ENCODE measurements around the gene SPG11.
"Not testable (repeated sequence)": the region's sequence is repeated elsewhere in the genome, so short reads cannot be mapped to it uniquely, and the experiment has no call there.

SPG11 gene

DNA sequence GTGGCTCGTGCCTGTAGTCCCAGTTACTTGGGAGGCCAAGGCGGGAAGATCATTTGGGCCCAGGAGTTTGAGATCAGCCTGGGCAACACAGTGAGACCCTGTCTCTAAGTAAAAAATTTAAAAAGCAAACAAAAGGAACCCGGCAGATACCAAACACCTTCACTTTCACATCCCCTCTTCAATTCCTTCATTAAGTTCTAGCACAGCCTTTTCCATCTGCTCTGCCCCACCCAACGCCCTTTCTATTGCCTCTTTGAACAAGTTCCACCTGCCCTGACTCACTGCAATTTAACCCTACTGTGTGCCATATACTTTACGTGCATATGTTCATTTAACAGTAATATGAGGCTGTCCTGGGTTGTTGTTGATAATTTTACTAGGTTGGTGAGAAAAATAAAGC, 12.4 kb upstream of the SPG11 start:
- no peak for DNase-seq (ENCODE audit: low spot score)

DNA sequence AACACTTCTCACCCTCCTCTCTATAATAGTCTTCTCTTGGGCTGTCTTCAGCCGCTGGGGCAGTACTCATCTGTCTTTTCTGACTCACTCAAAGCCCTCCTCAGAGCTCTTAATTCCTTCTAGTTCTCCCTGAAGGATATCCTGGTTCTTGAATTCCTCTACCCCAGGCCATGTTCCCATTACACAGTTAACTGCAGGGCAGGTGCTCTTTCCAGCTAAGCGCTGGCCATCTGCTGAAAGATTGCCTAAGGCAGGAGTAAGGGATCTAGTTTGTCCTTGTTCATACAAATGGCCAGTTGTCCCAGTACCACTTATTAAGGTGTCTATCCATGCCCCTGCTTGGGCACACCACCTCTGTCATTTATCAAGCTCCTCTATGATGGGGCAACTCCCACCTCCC, 10.2 kb upstream of the SPG11 start:
- DNase-seq (ENCODE audit: low spot score) = no peak

GRCh38 chr15:44670087-44670950, 6.9 kb upstream of the SPG11 start:
- no peak for DNase-seq (ENCODE audit: low spot score)

- DNase-seq (ENCODE audit: low spot score) = no peak
Measured at GRCh38 chr15:44668921-44669320, 5.5 kb upstream of the SPG11 start.

DNA sequence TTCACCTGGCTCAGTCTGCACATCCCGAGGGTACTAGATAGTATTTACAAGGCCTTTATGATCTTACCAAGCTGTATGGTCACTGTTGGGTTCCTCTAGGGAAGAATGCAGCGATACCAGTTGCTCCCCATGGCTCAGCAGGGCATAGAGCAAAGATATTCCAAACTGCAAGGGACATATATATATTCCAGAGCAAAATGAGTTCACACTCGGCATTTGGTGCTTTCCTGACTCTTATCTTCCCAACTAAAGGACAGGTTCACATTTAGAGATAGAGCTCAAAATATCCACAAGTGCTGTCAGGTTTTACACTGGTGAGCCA, 3.5 kb upstream of the SPG11 start:
- no peak for DNase-seq (ENCODE audit: low spot score)

DNA sequence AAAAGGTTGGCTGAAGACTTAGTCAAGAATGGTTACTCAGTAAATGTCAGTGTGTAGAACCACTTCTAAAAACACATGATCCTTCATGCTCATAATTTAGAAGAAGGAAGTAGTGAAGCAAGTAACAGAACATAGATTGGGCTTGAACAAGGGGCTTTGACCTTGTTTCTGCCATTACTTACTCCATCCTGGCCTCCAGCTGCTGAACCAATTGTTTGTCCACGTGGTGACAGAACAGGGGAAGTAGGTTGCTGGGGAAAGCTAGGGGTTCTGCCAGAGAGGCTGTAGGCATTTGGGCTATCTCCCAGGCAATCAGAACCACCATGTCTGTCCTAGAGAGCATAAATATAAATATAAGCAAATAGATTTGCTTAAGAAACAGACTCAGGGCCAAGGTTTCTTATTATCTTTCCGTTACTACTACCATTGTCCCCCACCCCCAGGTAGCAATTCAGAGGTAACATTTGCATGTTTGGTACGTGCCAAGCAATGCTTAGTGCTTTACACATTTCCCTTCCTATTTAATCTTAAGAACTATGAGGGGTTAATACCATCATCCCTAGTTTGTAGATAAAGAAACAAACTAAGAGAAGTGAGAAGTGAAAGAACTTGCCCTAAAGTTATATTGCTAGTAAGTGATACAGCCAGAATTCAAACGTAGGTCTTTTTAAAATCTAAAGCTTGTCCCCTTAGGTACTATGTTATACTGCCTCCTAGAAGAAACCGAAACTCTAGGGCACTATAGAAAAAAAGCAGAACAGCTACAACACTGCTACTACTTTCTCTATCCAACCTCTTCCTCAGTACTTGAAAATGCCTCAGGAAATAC, 3.0 kb upstream of the SPG11 start:
- DNase-seq (ENCODE audit: low spot score) = no peak

DNA sequence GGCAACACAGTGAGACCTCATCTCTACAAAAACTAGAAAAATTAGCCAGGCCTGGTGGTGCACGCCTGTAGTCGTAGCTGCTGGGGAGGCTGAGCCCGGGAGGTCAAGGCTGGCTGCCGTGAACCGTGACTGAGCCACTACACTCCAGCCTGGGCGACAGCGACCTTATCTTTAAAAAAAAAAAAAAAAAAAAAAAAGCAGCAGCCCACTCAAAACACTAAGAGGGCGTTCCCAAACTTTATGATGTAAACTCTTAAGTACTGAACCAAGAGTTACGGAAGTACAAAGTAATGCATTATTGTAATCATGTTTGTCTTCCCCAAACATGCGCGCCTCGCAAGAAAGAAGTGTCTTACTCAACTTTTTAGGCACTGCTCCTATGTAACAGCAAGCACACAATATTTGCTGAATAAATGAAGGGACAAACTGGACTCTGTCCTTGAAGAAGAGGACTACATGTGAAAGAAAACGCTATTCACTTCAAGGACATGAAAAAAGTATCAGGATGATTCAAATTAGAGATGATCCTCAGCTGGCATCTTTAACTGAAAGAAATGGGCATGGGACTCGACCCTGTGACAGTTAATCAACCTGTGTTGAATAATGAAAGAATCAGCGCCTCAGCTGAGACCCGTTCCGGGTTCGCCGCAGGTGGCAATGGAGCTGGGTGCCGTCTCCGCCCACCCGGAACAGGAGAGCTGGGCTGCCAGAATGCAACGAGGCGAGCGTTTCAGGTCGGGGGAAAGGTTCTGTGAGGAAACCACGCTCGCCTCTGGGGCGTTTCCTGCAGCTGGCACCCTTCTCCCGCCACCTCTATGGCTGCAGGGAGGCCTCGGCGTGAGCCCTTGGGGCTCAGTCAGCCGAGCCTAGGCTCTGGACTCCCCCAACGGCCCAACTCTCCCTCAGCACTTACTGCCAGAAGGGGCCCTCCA, 718 bp downstream of the SPG11 start:
- peak; percentile 14 for DNase-seq (ENCODE audit: low spot score)

DNA sequence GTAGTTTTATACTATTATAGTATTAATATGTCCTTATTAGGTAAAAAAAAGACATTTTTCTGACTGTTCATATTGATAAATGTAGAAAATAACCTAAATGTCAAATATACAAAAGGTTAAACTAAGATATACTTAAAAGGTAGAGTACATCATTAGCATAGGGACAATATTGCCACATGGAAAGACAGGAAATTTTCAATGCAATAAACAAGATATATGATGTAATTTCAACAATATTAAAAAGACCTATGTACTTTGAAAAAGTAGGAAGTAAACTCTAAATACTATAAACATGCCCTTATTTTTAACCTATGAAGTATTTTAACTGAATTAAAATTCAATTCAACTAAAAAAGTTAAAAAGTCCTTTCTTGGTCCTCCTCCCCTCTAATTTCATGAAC, 1.9 kb downstream of the SPG11 start:
- no peak for DNase-seq (ENCODE audit: low spot score)

DNA sequence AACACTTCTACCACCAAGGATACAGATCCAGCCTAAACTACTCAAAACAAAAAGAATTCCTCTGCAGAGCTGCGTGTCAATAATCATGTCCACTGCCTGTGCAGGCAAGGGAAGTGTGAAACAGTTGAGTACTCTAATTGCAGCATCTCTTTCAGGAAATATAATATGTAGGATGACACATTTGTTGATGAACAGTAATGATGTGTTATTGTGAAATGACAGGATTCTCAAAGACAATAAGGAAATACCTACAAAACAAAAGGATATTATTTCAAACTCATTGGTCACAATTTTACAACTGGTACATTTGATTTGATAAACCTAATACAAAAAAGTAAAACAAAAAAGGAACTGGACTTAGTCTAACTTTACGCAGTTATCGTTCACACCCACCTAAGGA, 4.4 kb downstream of the SPG11 start:
- no peak for DNase-seq (ENCODE audit: low spot score)

GRCh38 chr15:44657378-44657777, 6.1 kb downstream of the SPG11 start:
- no peak for DNase-seq (ENCODE audit: low spot score)

- DNase-seq (ENCODE audit: low spot score) = no peak
Measured at GRCh38 chr15:44656913-44657312, 6.5 kb downstream of the SPG11 start.

- DNase-seq (ENCODE audit: low spot score) = no peak
Measured at GRCh38 chr15:44656298-44656697, 7.2 kb downstream of the SPG11 start.

DNA sequence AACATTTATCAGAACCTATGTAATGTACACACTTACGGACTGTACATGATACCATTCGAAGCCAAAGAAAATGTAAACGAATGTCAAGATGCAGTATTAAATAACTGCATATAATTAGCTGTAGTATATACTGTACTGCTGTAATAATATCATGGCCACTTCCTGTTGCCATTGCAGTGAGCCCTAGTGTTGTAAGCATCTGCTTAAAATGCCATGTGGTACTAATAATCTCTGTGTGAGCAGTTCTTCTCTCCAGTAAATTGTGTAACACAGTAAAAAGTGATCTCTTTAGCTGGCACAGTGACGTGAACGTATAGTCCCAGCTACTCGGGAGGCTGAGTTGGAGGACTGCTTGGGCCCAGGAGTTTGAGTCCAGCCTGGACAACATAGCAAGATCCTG, 8.6 kb downstream of the SPG11 start:
- DNase-seq (ENCODE audit: low spot score) = no peak

DNA sequence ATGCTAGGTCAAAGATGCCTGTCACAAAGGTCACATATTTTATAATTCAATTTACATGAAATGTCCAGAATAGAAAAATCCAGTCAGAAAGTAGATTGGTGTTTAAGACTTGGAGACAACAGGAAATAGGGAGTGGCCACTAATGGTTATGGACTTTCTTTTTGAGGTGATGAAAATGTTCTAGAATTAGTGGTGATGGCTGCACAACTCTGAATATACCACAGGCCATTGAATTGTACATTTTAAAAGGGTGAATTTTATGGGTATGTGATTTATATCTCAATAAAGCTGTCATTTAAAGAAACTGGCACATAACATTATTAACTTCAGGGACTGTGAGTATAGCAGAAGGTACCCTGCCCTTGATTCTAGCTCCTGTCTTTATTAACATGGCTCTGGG, 15.8 kb downstream of the SPG11 start:
- DNase-seq (ENCODE audit: low spot score) = no peak

DNA sequence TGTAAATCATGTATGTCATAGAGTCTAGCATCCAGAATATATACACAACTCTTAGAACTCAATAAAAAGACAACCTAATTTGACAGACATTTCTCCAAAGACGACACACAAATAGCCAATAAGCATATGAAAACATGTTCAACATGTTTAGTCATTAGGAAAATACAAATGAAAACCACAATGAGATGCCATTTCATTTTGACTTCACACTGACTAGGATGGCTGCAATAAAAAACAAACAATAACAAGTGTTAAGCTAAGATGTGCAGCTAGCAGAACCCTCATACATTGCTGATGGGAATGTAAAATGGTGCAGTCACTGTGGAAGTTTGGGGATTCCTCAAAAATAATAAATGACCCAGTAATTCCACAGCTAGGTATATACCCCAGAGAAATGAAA, 16.4 kb downstream of the SPG11 start:
- no peak for DNase-seq (ENCODE audit: low spot score)

DNA sequence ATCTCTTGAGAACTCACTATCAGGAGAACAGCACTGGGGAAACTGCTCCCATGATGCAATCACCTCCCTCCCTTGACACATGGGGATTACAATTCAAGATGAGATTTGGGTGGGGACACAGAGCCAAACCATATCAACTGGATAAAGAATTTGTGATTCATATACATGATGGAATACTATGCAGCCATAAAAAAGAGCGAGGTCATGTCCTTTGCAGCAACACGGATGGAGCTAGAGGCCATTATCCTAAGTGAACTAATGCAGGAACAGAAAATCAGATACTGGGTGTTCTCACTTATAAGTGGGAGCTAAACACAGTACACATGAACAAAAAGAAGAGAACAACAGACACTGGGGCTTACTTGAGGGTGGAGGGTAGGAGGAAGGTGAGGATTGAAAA, 17.0 kb downstream of the SPG11 start:
- DNase-seq (ENCODE audit: low spot score) = no peak

DNA sequence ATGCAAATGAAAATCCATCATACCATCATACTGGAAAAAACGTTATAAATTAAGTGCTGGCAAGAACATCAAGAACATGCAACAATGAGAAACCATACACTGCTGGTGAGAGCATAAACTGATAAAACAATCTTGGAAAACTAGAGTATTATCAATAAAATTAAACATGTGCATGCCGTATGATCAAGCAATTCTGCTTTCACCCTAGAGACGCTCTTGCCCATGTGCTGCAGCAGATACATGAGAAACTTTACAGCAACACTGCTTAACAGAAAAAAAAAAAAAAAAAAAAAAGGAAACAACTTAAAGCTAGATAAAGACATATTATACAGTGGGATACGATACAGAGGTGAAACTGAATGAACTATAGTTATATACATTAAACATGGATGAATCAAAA, 21.8 kb downstream of the SPG11 start:
- no peak for DNase-seq (ENCODE audit: low spot score)

DNA sequence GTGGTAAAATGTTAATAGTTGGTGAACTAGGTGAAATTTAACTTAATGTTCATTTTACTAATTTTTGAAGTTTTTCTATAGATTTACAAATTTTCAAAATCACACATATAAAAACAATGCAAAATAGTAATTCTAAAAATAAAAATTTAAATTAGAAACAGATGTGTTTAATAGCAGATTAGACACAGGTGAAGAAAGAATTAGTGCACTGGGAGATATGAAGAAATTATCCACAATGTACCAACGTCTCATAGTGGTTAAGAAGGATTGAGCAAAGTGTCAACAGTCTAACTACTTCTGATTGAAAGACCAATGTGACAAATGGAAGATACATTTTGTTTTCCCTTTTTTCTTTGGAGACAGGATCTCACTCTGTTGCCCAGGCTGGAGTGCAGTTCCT, 26.5 kb downstream of the SPG11 start:
- no peak for DNase-seq (ENCODE audit: low spot score)

GRCh38 chr15:44633603-44634002, 29.9 kb downstream of the SPG11 start:
- no peak for DNase-seq (ENCODE audit: low spot score)

DNA sequence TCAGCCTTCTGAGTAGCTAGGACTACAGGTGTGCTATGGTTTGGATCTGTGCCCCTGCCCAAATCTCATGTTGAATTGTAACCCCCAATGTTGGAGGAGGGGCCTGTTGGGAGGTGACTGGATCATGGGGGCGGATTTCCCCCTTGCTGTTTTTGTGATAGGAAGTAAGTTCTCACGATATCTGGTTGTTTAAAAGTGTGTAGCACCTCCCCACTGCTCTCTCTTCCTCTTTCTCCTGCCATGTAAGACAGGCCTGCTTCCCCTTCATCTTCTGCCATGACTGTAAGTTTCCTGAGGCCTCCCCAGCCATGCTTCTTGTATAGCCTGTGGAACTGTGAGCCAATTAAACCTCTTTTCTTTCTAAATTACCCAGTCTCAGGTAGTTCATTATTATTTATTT, 38.2 kb downstream of the SPG11 start:
- not testable (repeated sequence) for DNase-seq (ENCODE audit: low spot score)

DNA sequence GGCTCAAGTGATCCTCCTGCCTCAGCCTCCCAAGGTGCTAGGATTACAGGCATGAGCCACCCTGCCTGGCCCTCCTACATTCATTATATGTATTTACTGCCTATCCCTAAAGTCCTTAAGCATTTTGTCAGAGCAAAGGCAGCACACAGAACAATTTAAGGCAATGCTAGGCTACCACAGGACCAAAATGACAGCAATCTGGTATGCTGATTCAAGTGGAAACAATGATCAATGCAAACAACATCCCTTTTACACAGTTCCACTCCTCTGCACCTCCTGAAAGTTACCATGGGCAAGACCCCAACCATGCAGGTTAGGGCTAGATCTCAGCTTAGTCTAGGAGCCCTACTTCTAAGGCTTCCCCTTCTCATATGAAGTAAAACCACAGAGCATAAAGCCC, 40.3 kb downstream of the SPG11 start:
- DNase-seq (ENCODE audit: low spot score) = no peak

DNA sequence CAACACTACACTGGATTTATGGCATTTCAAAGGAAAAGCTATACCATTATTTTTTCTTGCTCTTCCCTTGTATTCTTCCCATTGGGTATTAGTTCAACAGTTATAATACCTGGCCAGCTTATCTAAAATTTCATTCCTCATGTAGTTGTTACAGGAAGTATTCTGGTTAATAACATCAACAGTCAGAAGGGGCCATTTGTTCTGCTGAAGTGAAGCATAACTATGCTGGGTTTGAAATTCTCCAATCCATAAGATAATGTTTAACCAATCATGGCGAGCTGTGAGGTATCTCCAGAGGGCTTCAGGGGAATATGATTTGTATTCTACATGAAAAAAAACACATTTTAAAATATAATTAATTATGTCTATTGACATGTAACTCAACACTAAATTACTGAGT, 43.4 kb downstream of the SPG11 start:
- no peak for DNase-seq (ENCODE audit: low spot score)

DNA sequence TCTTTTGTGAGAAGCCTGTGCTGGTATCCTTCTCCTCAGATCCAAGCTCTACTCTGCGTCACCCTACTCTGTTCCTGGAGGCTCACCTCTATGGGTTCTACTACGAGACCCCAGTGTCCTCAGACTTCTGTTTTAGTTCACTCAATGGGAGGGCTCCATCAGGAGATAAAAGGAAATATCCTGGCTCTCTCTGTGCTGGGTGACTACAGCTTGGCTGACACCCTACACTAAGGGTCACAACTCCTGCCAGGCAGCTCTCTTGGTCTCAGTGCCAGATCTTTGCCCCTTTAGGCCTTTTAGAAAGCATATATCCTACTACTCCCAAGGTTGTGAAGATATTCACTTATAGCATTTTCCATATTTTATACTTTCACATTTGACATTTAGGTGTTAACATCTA, 46.5 kb downstream of the SPG11 start:
- DNase-seq (ENCODE audit: low spot score) = no peak
